GM10847 (cell line): ENCODE results near the gene GSAP.

Experiments used
- POLR2A ChIP-seq: IDR thresholded peaks from 2 replicates; pipeline ENCODE4 v1.6.1; 2011; ENCODE audit not compliant: insufficient read length; ENCODE audit errors: extremely low read depth

Gene GSAP

DNA sequence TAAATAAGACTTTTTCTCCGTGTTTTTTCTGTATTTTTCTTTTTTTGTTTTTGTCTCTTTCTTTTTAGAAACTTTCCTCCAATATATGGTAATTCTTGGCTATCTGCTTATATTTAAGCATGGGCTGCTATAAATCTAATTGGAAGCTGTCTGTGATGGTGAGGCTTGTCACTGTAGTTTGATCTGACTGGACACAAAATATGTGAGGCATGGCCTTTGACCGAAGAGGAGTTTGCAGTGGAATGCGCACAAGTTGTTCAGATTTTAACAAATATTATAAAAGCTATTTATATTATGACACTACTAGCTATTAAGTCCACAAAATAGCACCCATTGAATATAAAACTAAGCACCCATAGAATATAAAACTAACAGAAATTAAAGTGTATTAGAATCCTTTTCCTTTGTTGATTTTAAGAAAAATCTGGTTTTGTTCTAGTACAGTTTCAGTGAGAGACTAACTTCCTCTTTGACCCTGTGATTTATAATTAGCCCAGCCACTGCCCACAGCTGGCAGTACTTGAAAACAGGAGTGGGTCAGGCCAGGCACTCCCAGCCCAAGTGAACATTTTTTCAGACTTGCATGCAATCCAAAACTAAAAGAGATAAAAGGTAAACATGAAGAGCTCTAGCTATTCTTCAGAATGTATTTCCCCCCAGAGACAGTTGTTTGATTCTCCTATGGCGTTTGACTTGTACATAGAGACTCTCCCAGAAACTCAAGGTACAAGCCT is 146.6 kb downstream of the GSAP start:
- TF ChIP-seq POLR2A, result no peak

GRCh38 chr7:77266291-77266794 is 149.8 kb downstream of the GSAP start:
- TF ChIP-seq POLR2A, result no peak

DNA sequence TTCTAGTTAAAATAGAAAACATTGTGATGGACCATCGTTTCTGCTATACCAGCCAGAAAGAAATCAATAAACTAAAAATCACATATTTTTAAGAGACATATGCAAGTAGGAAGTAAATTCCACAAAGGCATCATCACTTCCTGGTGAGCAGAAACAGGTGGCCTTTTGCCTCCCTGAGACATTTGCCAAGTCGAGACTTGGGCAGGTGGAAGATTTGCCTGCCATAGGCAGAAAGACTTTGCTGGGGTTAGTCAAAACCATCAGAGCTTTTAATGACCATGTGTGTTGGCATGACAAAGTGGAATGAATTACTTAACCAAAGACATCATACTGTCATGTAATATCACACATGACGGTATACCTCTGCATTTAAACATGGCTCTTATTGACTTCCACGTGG is 150.5 kb downstream of the GSAP start:
- TF ChIP-seq POLR2A, result no peak

DNA sequence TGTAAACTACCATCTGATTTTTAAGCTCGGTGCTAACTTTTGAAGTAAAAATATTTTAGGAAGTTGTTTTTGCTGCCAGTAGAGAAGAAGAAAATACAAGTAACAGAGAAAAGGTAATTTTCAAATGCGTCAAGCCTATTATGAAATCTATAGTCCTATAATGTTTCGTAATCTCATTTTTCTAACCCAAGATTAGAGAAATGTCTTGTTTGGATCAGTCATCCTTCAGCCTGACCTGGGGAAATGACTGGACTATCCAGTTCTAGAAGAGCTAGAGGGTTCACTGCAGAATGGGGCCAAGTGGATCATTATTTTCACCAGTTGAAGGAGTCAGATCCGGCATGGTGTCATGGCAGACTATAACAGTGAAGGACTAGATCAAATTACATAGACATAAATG is 153.8 kb downstream of the GSAP start:
- no peak for TF ChIP-seq POLR2A
